GM10847 (cell line): ENCODE data around the gene ATOH1.

ENCODE experiments used
- POLR2A ChIP-seq: IDR thresholded peaks from 2 replicates; pipeline ENCODE4 v1.6.1; 2011; ENCODE audit not compliant: insufficient read length; ENCODE audit errors: extremely low read depth

Gene ATOH1, protein sequence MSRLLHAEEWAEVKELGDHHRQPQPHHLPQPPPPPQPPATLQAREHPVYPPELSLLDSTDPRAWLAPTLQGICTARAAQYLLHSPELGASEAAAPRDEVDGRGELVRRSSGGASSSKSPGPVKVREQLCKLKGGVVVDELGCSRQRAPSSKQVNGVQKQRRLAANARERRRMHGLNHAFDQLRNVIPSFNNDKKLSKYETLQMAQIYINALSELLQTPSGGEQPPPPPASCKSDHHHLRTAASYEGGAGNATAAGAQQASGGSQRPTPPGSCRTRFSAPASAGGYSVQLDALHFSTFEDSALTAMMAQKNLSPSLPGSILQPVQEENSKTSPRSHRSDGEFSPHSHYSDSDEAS

DNA sequence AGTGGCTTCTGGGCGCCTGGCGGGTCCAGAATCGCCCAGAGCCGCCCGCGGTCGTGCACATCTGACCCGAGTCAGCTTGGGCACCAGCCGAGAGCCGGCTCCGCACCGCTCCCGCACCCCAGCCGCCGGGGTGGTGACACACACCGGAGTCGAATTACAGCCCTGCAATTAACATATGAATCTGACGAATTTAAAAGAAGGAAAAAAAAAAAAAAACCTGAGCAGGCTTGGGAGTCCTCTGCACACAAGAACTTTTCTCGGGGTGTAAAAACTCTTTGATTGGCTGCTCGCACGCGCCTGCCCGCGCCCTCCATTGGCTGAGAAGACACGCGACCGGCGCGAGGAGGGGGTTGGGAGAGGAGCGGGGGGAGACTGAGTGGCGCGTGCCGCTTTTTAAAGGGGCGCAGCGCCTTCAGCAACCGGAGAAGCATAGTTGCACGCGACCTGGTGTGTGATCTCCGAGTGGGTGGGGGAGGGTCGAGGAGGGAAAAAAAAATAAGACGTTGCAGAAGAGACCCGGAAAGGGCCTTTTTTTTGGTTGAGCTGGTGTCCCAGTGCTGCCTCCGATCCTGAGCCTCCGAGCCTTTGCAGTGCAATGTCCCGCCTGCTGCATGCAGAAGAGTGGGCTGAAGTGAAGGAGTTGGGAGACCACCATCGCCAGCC, at the start of gene ATOH1:
TSS of gene ATOH1 (plus strand) at position 422 of the 663 bp plus-strand sequence. CDS start at position 596, 174 bp downstream.
- TF ChIP-seq POLR2A = no peak

DNA sequence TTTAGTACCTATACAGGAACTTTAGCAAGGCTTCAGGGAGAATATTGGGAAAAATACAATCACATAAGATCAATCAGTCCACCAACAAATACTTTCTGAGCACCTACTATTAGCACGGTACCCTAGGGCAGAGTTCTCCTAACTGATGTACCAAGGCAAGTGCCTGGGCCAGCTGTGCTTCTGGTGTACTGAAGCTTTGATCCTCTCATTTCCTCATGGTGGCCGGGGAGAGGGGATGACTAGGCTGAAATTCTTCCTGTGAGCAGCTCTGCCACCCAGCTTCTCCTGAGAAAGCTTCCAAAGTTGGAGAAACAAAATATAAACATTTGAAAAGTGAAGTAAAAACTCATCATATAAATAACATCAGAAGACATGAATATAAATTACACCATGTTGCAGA, 49.3 kb upstream of the ATOH1 start:
- TF ChIP-seq POLR2A = no peak

DNA sequence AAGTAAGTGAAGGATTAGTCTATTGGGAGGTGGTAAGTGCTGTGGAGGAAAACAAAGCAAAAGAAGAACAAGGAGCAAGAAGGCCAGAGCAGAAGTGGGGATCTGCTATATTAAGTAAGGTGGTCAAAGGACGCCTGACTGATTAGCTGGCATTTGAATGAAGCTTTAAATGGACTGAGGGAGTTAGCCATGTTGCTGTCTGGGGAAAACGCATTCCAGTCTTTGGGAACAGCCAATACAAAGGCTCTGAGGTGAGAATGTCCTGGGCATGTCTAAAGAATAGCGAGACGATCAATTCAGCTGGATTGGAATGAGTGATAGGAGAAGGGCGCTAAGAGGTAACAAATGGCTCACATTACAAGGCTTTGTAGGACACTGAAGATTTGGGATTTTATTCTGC, 48.5 kb upstream of the ATOH1 start:
- TF ChIP-seq POLR2A = no peak

DNA sequence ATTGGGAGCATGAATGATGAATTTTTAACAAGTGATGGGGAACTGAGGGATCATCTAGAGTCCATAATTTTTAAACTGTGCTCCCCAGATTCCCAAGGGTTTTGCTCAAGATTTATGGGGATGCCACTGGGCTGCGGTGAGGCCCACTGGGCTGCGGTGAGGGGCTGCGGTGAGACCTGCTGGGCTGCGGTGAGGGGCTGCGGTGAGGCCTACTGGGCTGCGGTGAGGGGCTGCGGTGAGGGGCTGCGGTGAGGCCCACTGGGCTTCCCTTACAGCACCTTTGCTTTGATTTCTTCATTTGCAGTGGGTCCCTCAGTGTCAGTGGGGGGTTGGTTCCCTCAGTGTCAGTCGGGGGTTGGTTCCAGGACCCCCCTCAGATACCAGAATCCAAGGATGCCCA, 47.4 kb upstream of the ATOH1 start:
- no peak for TF ChIP-seq POLR2A

DNA sequence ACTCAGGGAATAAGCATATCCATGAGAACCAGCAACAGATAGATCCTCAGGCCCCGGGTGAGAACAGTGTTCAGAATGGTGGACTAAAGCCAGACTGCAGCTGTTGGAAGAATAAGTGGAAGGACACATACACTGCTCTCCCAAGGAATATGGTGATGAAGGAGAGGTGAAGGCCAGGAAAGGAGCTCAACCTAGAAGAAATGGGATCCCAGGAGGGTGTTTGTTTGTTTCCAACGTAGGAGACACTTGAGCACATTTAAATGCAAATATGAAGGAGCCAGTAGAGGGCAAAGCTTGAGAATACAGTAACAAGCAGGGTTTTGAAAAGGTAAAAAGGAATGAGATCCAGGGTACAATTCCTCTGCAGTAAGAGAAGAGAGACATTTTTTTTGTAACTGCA, 42.4 kb upstream of the ATOH1 start:
- no peak for TF ChIP-seq POLR2A

DNA sequence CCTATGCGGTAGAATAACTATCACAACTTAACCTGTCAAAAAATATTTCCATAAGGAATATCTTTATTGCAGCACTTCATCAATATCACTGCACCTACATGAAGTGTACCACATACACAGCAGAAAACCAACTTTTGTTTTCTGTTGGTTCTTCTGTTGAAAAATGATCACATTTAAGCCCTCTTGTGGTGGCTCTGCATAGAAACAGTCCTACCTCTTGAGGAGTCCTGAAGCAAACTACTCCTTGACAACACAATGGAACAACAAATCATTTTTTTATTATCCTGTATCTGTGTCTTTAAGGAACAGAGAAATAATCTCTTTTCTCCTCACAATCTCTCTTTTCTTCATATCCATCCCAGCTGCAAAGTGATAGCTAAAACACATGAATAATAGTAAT, 39.8 kb upstream of the ATOH1 start:
- TF ChIP-seq POLR2A = no peak

DNA sequence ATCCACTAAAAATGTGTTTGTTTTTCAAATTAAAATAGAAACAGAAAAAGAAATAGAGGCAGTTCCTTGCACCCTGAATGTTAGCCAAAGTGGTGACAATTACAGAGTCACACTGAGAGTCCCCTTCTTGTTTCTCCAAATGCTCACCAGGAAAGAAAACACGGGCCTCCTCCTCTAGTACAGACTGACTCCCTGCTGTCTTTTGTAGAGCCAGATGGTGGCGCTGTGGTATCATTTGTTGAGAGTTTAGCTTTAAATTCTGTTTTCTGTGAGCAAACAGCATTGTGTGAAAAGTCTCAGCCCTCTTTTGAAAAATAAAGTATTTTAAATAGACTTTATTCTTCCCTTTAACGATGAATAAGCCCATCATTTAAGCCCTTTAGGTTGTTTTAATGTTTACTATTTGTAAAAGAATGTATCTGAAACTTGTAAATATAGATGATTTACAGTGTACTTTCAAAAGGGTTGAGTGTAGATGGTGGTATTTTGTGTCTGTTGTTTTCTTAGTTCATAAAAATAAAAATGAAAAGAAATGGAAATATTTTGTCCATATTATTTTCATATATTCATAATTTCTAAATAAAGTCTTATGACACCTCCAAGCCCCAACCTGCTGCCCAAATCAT, 36.9 kb upstream of the ATOH1 start:
- TF ChIP-seq POLR2A = no peak

DNA sequence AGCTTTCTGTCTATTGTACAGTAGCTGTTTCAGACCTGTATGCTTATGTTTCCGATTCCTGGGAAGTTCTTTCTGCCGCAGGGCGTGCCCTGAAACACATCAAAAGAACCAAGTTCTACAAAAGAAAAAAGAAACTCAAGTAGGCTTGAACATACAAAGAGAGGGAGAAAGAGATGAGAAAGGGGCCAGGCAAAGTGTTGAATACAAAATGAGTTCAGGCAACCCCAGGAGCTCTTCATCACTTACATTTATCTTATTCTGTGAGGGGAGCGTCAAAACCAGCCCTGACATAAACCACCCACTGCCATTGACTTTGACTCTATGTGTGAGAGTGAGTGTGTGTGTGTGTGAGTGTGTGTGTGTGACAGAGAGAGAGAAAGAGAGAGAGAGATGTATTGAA, 26.5 kb upstream of the ATOH1 start:
- TF ChIP-seq POLR2A = no peak

DNA sequence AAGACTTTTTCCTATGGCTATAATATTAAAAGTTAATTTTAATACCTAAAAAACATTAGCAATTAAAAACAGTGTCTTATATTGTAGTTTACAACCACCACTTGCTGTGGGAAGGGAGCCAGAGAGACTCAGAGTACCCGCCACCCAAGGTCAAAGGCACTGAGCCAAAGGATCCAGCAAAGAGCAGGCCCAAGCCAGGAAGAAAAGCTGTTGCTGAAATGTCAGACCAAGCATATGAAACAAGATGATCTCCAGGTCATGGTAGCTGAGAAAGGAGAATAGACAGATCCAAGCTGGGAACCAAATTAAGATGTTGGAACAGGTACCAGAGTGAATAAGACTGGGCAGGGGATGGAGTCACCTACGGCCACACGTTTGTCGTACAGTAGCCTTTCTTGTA, 18.8 kb upstream of the ATOH1 start:
- no peak for TF ChIP-seq POLR2A

DNA sequence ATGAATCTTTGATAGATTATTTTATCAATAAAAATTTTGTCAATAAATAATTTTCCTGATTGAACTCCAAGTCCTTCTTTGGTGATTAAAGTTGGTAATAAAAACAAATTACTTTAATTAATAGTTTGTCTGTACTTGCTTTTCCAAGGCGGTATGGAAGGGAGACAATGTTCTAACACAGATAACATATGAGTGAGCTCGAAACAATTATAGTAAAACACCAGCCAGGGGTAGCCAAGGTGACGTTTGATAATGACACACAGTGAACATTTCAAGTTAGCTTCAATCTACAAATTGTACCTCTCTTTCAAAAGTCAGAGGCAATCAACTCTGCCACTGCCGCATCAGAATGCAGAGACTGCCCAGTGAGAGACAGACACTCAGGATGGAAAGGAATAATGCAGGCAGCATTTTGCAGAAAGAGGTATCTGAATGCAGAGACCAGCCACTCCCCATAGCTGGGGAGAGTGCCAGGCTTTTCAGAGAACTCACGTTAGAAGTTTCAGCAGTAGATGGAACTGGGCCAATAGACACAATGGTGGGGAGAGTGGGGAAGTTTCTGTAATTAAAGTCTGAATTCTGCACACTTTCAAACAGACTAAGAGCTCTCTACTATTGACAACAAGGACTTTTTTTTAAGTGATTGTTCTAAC, 18.1 kb upstream of the ATOH1 start:
- no peak for TF ChIP-seq POLR2A

DNA sequence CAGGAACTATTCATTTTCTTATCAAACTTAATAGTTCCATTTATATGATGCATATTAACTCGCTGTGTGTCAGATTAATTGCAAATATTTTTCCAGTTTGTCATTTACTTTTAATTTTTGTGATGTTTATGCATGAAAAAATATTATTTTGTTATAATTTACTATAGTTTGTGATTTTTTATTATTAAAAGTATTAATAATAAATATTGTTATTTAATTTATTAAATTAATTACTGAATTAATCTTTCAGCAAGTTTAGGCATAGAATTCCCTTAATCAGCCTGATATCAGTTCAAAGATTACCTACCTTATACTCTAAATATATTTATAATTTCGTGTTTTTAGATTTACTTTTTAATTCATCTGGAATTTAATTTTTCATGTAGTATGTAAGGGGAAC, 15.5 kb upstream of the ATOH1 start:
- no peak for TF ChIP-seq POLR2A

DNA sequence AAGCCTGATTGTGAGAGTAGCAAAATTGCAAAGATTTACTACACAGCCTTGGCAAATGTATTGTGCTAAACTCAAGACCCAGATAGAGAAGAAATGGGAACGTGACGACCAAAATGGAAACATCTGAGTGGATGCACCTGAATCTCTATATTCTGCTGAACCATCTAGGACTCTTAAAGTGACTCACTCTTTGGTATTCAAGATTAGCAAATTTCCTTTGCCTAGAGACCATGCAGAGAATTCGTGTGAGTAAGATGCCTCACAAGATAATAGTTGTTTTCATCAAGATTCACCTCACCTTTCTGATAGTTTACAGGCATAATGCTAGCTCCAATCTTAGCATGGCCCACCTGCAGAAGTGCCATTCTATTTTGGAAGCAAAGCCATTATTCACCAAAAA, 14.4 kb upstream of the ATOH1 start:
- TF ChIP-seq POLR2A = no peak

DNA sequence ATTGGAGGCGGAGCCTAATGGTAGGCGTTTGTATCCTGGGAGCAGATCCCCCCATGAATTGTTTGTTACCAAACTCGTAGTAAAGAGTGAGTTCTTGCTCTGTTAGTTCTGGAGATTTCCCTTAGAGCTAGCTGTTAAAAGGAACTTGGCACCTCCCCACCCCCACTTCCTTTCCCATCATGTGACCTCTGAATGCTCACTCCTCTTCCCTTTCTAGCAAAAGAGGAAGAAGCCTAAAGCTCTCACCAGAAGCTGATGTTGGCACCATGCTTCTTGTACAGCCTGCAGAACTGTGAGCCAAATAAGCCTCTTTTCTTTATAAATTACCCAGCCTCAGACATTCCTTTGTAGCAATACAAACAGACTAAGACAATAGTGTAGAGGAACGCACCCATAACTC, 13.8 kb upstream of the ATOH1 start:
- no peak for TF ChIP-seq POLR2A

DNA sequence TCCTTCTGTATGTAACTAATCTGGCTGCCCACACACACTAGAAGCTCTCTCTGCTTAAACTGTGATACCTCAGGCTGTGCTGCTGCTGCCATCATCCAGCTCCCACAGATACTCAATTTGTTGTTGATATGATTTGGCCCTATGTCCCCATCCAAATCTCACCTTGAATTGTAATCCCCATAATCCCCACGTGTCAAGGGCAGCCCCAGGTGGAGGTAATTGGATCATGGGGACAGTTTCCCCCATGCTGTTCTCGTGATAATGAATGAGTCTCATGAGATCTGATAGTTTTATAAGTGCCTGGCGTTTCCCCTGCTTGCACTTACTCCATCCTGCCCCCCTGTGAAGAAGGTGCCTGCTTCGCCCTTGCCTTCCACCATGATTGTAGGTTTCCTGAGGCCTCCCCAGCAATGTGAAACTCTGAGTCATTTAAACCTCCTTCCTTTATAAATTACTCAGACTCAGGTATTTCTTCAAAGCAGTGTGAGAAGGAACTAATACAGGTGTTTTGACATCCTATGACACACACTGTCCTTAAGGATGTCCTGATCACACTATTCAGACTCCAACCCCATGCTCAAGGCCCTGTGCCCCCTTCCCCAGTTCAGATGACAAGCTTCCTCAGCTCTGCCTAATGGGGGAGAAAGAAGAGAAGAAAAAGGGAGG, 2.9 kb upstream of the ATOH1 start:
- no peak for TF ChIP-seq POLR2A

DNA sequence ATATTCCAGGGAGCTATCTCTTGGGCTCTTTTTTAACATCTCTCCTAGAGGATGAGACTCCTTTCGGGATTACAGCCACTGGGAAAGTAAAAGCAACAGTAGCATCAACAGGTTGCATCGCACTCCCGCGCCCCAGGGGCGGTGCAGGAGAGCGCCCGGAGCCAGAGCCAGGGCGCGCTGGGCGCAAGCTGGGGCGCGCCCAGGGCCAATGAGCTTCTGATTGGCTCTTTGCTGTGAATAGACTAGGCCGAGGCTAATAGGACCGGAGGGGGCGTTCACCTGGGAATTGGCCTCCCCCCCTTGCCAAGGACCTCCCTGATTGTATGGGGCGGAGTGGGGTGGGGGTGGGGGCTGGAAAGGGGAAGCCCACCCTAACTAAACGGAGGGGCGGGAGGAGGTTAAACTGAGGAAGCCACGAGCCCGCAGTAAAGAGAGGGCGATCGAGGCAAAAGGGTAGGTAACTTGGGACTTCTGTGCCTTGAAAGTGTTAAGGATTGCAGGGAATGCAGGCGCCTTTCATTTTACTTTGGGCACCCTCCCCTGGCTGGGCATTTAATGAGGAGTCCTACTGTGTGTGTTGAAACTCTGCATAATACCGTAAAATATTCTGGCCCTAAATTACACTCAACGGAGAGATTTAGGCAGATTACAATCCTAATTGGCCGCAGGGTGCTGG, 1.1 kb upstream of the ATOH1 start:
- no peak for TF ChIP-seq POLR2A
